Colonic mucosa (tissue), 4 donors: ENCODE measurements around the gene ARHGAP15. TPM values are rescaled to one million over a fixed set of nuclear protein-coding genes. Genes with fewer than 3 reads are reported as not detected.

ENCODE experiments used
- DNase-seq: peaks from one replicate; pipeline ENCODE4 v3.0.0-alpha.2; 2020
- H3K27ac ChIP-seq: fragments of 200-600 bp; one replicate; pipeline ENCODE4 v1.8.0; 2021
- H3K27me3 ChIP-seq: fragments of 200-600 bp; one replicate; pipeline ENCODE4 v1.8.0; 2021
- H3K36me3 ChIP-seq: fragments of 200-600 bp; one replicate; pipeline ENCODE4 v1.8.0; 2021
- H3K4me1 ChIP-seq: fragments of 200-600 bp; one replicate; pipeline ENCODE4 v1.8.0; 2021; ENCODE audit warnings: mild to moderate bottlenecking
- H3K4me3 ChIP-seq: fragments of 200-600 bp; one replicate; pipeline ENCODE4 v1.8.0; 2021
- H3K9ac ChIP-seq, 2 donors: one replicate each; pipeline ENCODE4 v1.7.0; 2013; ENCODE audit warnings: control low read depth in 2 of 2, low read depth in 2 of 2, low read length in 2 of 2
- H3K9me3 ChIP-seq: fragments of 200-600 bp; one replicate; pipeline ENCODE4 v1.8.0; 2021
- intact Hi-C: fragments of 100-400 bp; cut with DNase I; formaldehyde crosslinking; loops from one replicate; pipeline ENCODE4 v1.14.1; 2022
- total RNA-seq, 2 donors: library from RNA; stranded (reverse); fragmentation: NEBNext Ultra II Directional in 1 of 2; extraction: Animal tissue kit (Norgen Biotek cat#: 25700) in 1 of 2; gene quantifications; one replicate each; pipeline ENCODE4 v1.2.1, GENCODE V29; 2021
- TF ChIP-seq, protein P1 (sequence below): fragments of 200-600 bp; IDR thresholded peaks from one replicate; pipeline ENCODE4 v1.8.0; 2022; ENCODE audit warnings: antibody characterized with exemption, mild to moderate bottlenecking
- donor health status: healthy.
- donor health status: DM: no; HTN: no; CAD: no.
- donor health status: DM: no; HTN: no; CAD: no.

Gene ARHGAP15
- total RNA-seq, 2 donors from 2014 or later, result 1.6 to 3.7 TPM

DNA sequence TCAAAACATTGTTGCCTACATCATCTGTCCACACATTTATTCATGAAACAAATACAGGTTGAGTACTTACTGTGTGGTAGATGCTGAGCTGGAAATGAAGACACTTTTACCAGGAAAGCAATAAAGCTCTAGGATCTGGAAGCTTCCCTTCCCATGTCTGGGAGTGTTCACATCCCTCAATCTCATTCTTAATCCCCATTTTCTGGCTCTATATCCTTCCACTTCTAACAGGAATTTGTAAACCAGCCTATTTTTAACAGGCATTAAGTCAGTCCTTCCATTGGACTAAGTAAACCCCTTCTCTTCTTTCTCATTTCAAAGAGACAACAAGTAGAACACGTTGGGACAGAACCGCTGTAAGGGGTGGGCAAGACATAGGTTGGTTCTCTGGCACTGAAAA, 589.5 kb downstream of the ARHGAP15 start:
- H3K9me3 ChIP-seq, result no peaks in the 10 kb centered on the region
- no peaks in the 10 kb centered on the region for H3K4me1 ChIP-seq
- TF ChIP-seq, protein P1, sequence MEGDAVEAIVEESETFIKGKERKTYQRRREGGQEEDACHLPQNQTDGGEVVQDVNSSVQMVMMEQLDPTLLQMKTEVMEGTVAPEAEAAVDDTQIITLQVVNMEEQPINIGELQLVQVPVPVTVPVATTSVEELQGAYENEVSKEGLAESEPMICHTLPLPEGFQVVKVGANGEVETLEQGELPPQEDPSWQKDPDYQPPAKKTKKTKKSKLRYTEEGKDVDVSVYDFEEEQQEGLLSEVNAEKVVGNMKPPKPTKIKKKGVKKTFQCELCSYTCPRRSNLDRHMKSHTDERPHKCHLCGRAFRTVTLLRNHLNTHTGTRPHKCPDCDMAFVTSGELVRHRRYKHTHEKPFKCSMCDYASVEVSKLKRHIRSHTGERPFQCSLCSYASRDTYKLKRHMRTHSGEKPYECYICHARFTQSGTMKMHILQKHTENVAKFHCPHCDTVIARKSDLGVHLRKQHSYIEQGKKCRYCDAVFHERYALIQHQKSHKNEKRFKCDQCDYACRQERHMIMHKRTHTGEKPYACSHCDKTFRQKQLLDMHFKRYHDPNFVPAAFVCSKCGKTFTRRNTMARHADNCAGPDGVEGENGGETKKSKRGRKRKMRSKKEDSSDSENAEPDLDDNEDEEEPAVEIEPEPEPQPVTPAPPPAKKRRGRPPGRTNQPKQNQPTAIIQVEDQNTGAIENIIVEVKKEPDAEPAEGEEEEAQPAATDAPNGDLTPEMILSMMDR, result no peak
- no peak overlapping the region for H3K9ac ChIP-seq
- no peaks in the 10 kb centered on the region for H3K27me3 ChIP-seq
- H3K4me3 ChIP-seq, result no peak overlapping the region
- intact Hi-C loops, result no loop called here
- no peaks in the 10 kb centered on the region for H3K36me3 ChIP-seq
- DNase-seq, result no peak
- H3K27ac ChIP-seq, result no peak overlapping the region

DNA sequence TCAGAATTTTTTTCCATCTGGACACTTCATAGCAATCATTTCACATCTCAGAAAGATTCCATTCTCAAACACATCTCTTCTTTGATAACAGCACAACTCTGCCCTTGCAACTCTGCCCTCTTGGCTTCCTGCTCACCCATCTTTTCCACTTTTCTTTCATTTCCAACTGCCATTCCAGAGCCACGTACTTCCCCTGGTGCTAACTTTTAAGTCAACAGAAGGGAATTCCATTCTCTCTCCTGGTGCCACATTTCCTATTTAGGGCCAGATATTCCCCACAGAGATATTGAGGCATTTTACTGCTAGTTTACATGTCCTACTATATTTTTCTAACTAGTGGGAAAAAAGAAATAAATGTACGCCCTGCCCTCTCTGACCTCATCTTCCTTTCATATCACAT, 590.2 kb downstream of the ARHGAP15 start:
- TF ChIP-seq, protein P1, result no peak

DNA sequence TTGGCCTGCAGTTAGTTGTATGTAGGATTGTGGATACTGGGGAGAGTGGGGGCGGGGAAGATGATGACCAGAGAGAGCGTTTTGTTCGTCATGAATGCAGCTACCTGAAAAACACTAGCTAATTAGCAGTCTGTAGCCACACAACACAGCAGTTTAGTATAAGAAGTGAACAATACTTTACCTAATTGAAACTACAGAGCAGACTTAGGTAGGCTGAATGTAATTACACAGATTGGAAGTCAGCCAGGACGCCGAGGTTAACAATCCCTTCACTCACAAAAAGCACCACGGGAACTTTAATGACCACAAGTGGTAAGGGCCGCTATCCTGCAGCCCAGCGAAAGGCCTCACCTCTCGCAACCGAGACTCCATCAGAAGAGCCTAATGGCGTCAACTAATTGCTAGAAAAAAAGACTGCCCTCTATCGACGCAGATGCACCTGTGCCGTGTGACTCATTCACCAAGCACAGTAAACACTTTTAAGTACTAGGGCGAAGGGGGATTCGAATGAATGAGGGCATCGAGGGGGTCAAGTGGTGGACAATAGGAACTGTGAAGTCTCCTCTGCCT, 591.0 kb downstream of the ARHGAP15 start:
- intact Hi-C loops, result no loop called here

More for the DNA sequence above, 590.2 kb downstream of the ARHGAP15 start:
- Histone ChIP-seq H3K9me3 (no peaks in the 10 kb centered on the region), H3K9ac (no peak overlapping the region), H3K27me3 (no peaks in the 10 kb centered on the region), H3K4me1 (no peaks in the 10 kb centered on the region), H3K36me3 (no peaks in the 10 kb centered on the region), H3K4me3 (no peak overlapping the region), H3K27ac (no peak overlapping the region)
- DNase-seq, result no peak
- intact Hi-C loops, result no loop called here

DNA sequence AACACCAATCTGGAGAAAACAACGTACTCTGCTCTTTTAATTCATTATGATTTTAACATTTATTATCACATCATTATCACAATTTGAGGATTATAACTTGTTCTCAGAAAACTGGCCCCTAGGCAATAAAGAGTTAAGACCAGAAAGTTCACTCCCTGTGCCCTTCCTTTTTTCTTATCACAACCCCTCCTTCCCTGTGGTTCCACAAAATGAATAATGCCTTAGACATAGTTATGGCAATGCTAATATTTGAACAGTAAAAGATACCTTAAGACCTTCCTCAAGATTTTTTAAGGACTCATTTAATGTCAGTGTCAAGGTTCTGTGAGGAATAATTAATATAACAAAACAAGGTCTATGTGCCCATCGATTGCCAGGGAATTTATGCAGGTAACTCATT, 596.2 kb downstream of the ARHGAP15 start:
- Histone ChIP-seq H3K27ac (no peak overlapping the region), H3K27me3 (no peaks in the 10 kb centered on the region), H3K9ac (no peak overlapping the region), H3K9me3 (no peaks in the 10 kb centered on the region), H3K36me3 (no peaks in the 10 kb centered on the region), H3K4me1 (no peaks in the 10 kb centered on the region), H3K4me3 (no peak overlapping the region)
- intact Hi-C loops, result no loop called here
- TF ChIP-seq, protein P1, result no peak
- no peak for DNase-seq

More for the DNA sequence above, 591.0 kb downstream of the ARHGAP15 start:
- no peak overlapping the region for H3K9ac ChIP-seq
- no peak for DNase-seq
- no peak overlapping the region for H3K4me3 ChIP-seq
- H3K36me3 ChIP-seq, result no peaks in the 10 kb centered on the region
- no peaks in the 10 kb centered on the region for H3K27me3 ChIP-seq
- TF ChIP-seq, protein P1, result no peak
- H3K9me3 ChIP-seq, result no peaks in the 10 kb centered on the region
- no peak overlapping the region for H3K27ac ChIP-seq
- H3K4me1 ChIP-seq, result no peaks in the 10 kb centered on the region

DNA sequence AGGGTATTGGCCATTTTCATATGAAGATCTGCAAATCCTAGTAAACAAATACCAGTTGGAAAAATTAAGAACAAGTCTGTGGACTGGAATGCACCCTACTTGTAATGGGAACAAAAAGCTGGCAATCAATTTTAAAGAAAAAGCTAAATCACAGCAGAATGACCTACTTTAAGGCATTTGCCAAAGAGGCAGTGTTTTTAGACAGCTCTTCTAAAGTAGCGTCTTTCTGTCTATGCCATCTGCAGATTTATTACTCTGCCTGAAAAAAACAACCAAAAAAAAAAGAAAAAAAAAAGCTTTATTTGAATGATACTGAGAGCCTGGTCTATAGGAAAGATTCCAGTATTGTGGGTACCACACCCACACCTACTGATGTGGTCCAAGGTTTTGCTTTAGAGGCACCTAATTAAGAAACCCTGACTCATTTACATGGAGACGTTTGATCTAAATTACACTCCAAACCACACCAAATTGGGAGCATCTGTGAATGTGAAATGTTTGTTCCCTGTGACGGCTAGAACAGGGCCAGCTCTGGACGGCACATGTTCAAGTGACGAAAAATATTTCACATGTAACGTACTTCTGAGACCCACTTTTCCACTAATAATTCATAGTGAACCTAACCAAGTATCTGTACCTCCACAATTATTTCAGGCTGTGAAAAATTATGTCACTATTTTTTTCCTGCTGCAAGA, 597.1 kb downstream of the ARHGAP15 start:
- H3K36me3 ChIP-seq, result no peaks in the 10 kb centered on the region
- H3K4me3 ChIP-seq, result no peak overlapping the region
- no peak for DNase-seq
- TF ChIP-seq, protein P1, result no peak
- H3K27me3 ChIP-seq, result no peaks in the 10 kb centered on the region
- H3K4me1 ChIP-seq, result no peaks in the 10 kb centered on the region
- H3K9ac ChIP-seq, result no peak overlapping the region
- intact Hi-C loops, result no loop called here
- H3K27ac ChIP-seq, result no peak overlapping the region
- H3K9me3 ChIP-seq, result no peaks in the 10 kb centered on the region
